Loucy (cell line): ENCODE data around the gene ANG.

Experiments used
- H2AFZ ChIP-seq: fragments of 200-600 bp; sonication (generic); 2 replicates; pipeline ENCODE4 v1.6.0; 2016; ENCODE audit warnings: antibody characterized with exemption, mild to moderate bottlenecking, low read length, moderate library complexity
- H3F3A ChIP-seq: fragments of 200-600 bp; 2 replicates; pipeline ENCODE4 v1.6.0; 2016; ENCODE audit warnings: antibody characterized with exemption, low read depth, mild to moderate bottlenecking
- H3K27me3 ChIP-seq: fragments of 200-600 bp; sonication (generic); 2 replicates; pipeline ENCODE4 v1.6.1; 2014; ENCODE audit warnings: low read length, mild to moderate bottlenecking; ENCODE audit not compliant: insufficient read depth, poor library complexity, severe bottlenecking
- H3K36me3 ChIP-seq: fragments of 200-600 bp; sonication (generic); 2 replicates; pipeline ENCODE4 v1.6.1; 2016; ENCODE audit warnings: low read length; ENCODE audit not compliant: insufficient read depth
- H3K4me1 ChIP-seq: fragments of 200-600 bp; sonication (generic); 2 replicates; pipeline ENCODE4 v1.5.1; 2014; ENCODE audit warnings: low read length, mild to moderate bottlenecking; ENCODE audit not compliant: insufficient read depth, poor library complexity, severe bottlenecking
- H3K4me2 ChIP-seq: fragments of 200-600 bp; sonication (generic); 2 replicates; pipeline ENCODE4 v1.6.0; 2014; ENCODE audit warnings: antibody characterized with exemption, low read length, low read depth, mild to moderate bottlenecking; ENCODE audit not compliant: poor library complexity, severe bottlenecking
- H3K4me3 ChIP-seq: fragments of 200-600 bp; sonication (generic); 2 replicates; pipeline ENCODE4 v1.5.1; 2014; ENCODE audit warnings: low read length, mild to moderate bottlenecking, mixed read lengths; ENCODE audit not compliant: poor library complexity, severe bottlenecking
- H3K79me2 ChIP-seq: fragments of 200-600 bp; sonication (generic); 2 replicates; pipeline ENCODE4 v1.6.1; 2014; ENCODE audit warnings: low read length; ENCODE audit not compliant: insufficient read depth
- H3K9ac ChIP-seq: fragments of 200-600 bp; sonication (generic); 2 replicates; pipeline ENCODE4 v1.6.0; 2014; ENCODE audit warnings: mild to moderate bottlenecking, low read depth, low read length, moderate library complexity; ENCODE audit not compliant: poor library complexity, severe bottlenecking
- H3K9me2 ChIP-seq: fragments of 200-600 bp; sonication (generic); replicated peaks from 2 replicates; pipeline ENCODE4 v1.6.1; 2016; ENCODE audit warnings: low read depth, low read length, mixed read lengths
- H3K9me3 ChIP-seq: fragments of 200-600 bp; sonication (generic); 2 replicates; pipeline ENCODE4 v1.6.1; 2014; ENCODE audit warnings: mild to moderate bottlenecking, antibody characterized with exemption, low read length, low read depth; ENCODE audit not compliant: insufficient read depth
- H4K20me1 ChIP-seq: fragments of 200-600 bp; sonication (generic); 2 replicates; pipeline ENCODE4 v1.6.0; 2014; ENCODE audit warnings: antibody characterized with exemption, low read length, mild to moderate bottlenecking; ENCODE audit not compliant: insufficient read depth, poor library complexity, severe bottlenecking
- CTCF ChIP-seq: fragments of 200-600 bp; sonication (generic); conservative IDR thresholded peaks from 2 replicates; pipeline ENCODE4 v1.5.1; 2014; ENCODE audit warnings: mild to moderate bottlenecking, antibody characterized with exemption, low read length
- EZH2phosphoT487 ChIP-seq: fragments of 200-600 bp; IDR thresholded peaks from 2 replicates; pipeline ENCODE4 v1.6.1; 2018; ENCODE audit warnings: antibody characterized with exemption, mild to moderate bottlenecking, moderate library complexity, borderline replicate concordance

ANG gene

GRCh38 chr14:20658246-20658645, 30.3 kb upstream of the ANG start:
- Histone ChIP-seq H3K79me2 (no peaks in the 10 kb centered on the region), H4K20me1 (no peaks in the 10 kb centered on the region), H3K9ac (no peak overlapping the region), H3K9me2 (no peaks in the 10 kb centered on the region), H3K27me3 (no peaks in the 10 kb centered on the region), H3F3A (no peaks in the 10 kb centered on the region), H3K4me2 (no peak overlapping the region), H3K4me3 (no peak overlapping the region), H3K9me3 (no peaks in the 10 kb centered on the region), H2AFZ (no peak overlapping the region), H3K4me1 (no peaks in the 10 kb centered on the region), H3K36me3 (no peaks in the 10 kb centered on the region)
- no peak for TF ChIP-seq EZH2phosphoT487

GRCh38 chr14:20659336-20659735, 29.2 kb upstream of the ANG start:
- no peaks in the 10 kb centered on the region for H3K36me3 ChIP-seq
- no peaks in the 10 kb centered on the region for H3F3A ChIP-seq
- no peaks in the 10 kb centered on the region for H4K20me1 ChIP-seq
- TF ChIP-seq CTCF (no peak), EZH2phosphoT487 (no peak)
- no peaks in the 10 kb centered on the region for H3K9me2 ChIP-seq
- H2AFZ ChIP-seq = no peak overlapping the region
- no peaks in the 10 kb centered on the region for H3K9me3 ChIP-seq
- no peak overlapping the region for H3K4me2 ChIP-seq
- H3K4me3 ChIP-seq = no peak overlapping the region
- no peaks in the 10 kb centered on the region for H3K79me2 ChIP-seq
- no peaks in the 10 kb centered on the region for H3K27me3 ChIP-seq
- no peaks in the 10 kb centered on the region for H3K4me1 ChIP-seq
- H3K9ac ChIP-seq = no peak overlapping the region

- H3K9me3 ChIP-seq = no peaks in the 10 kb centered on the region
- no peaks in the 10 kb centered on the region for H3K36me3 ChIP-seq
- no peaks in the 10 kb centered on the region for H3K27me3 ChIP-seq
- H3K4me2 ChIP-seq = no peak overlapping the region
- no peaks in the 10 kb centered on the region for H3K4me1 ChIP-seq
- no peak overlapping the region for H3K9ac ChIP-seq
- no peak overlapping the region for H2AFZ ChIP-seq
- no peaks in the 10 kb centered on the region for H3K79me2 ChIP-seq
- H3F3A ChIP-seq = no peaks in the 10 kb centered on the region
- no peaks in the 10 kb centered on the region for H4K20me1 ChIP-seq
- no peaks in the 10 kb centered on the region for H3K9me2 ChIP-seq
- no peak overlapping the region for H3K4me3 ChIP-seq
- TF ChIP-seq CTCF = no peak
- TF ChIP-seq EZH2phosphoT487 = no peak
Observed at GRCh38 chr14:20659813-20660395, 28.7 kb upstream of the ANG start.

GRCh38 chr14:20661197-20661596, 27.4 kb upstream of the ANG start:
- no peak overlapping the region for H3K4me2 ChIP-seq

More at GRCh38 chr14:20661197-20661596, 27.4 kb upstream of the ANG start:
- H2AFZ ChIP-seq = peak overlapping the region; percentile 15; the same call in 1 of the 2 replicates
- no peak overlapping the region for H3K4me3 ChIP-seq
- no peaks in the 10 kb centered on the region for H3K4me1 ChIP-seq
- H3K9ac ChIP-seq = no peak overlapping the region
- no peaks in the 10 kb centered on the region for H4K20me1 ChIP-seq
- no peaks in the 10 kb centered on the region for H3K9me2 ChIP-seq
- no peak for TF ChIP-seq EZH2phosphoT487
- TF ChIP-seq CTCF = no peak
- no peaks in the 10 kb centered on the region for H3K27me3 ChIP-seq
- no peaks in the 10 kb centered on the region for H3K36me3 ChIP-seq
- no peaks in the 10 kb centered on the region for H3K79me2 ChIP-seq
- no peaks in the 10 kb centered on the region for H3F3A ChIP-seq
- no peaks in the 10 kb centered on the region for H3K9me3 ChIP-seq
